Mesothelial cell of epicardium (in vitro differentiated cells): Measurements from ENCODE around the gene RBFOX1. TPM values are rescaled to one million over a fixed set of nuclear protein-coding genes. Genes with fewer than 3 reads are reported as not detected.

Experiments
- DNase-seq, 2 experiments: peaks; one replicate each; pipeline ENCODE4 v3.0.0; 2021; ENCODE audit warnings: low spot score in 2 of 2; ENCODE audit not compliant: unreplicated experiment in 2 of 2
- H3K27ac Mint-ChIP-seq: 2 replicates; pipeline ENCODE4 v1.8.0; 2021; ENCODE audit warnings: mixed read lengths
- H3K27me3 Mint-ChIP-seq: 2 replicates; pipeline ENCODE4 v1.8.0; 2021; ENCODE audit warnings: low read depth, mixed read lengths
- H3K36me3 Mint-ChIP-seq: 2 replicates; pipeline ENCODE4 v1.8.0; 2021; ENCODE audit warnings: mixed read lengths
- H3K4me1 Mint-ChIP-seq: 2 replicates; pipeline ENCODE4 v1.8.0; 2021; ENCODE audit warnings: mixed read lengths
- H3K4me3 Mint-ChIP-seq: 2 replicates; pipeline ENCODE4 v1.8.0; 2021; ENCODE audit warnings: mild to moderate bottlenecking, moderate library complexity, mixed read lengths
- H3K9me3 Mint-ChIP-seq: 2 replicates; pipeline ENCODE4 v1.8.0; 2021; ENCODE audit warnings: mixed read lengths
- CTCF ChIP-seq: fragments of 200-600 bp; sonication (generic); IDR thresholded peaks from one replicate; pipeline ENCODE4 v1.5.0; 2021; ENCODE audit warnings: antibody characterized with exemption; ENCODE audit not compliant: unreplicated experiment
- total RNA-seq: library from RNA; stranded (reverse); gene quantifications from 3 replicates; pipeline ENCODE4 v1.2.1, GENCODE V29; 2021

Gene RBFOX1
- total RNA-seq, 1 donor from 2014 or later, result 0.67 TPM

- Mint-ChIP-seq H3K27me3 (peaks cover 13% of the 10 kb centered on the region), H3K36me3 (no peaks in the 10 kb centered on the region), H3K27ac (no peak overlapping the region), H3K4me1 (no peaks in the 10 kb centered on the region), H3K4me3 (no peak overlapping the region), H3K9me3 (no peaks in the 10 kb centered on the region)
- TF ChIP-seq CTCF, result no peak
- DNase-seq, result no peak
These were observed 296.3 kb downstream of the RBFOX1 start for GRCh38 chr16:7628981-7629380.

GRCh38 chr16:7629571-7629970, 296.9 kb downstream of the RBFOX1 start:
- H3K27me3 Mint-ChIP-seq, result peaks cover 13% of the 10 kb centered on the region
- H3K27ac Mint-ChIP-seq, result no peak overlapping the region

GRCh38 chr16:7637446-7637845, 304.8 kb downstream of the RBFOX1 start:
- no peaks in the 10 kb centered on the region for H3K9me3 Mint-ChIP-seq
- H3K36me3 Mint-ChIP-seq, result no peaks in the 10 kb centered on the region

More at GRCh38 chr16:7629571-7629970, 296.9 kb downstream of the RBFOX1 start:
- H3K4me3 Mint-ChIP-seq, result no peak overlapping the region
- no peaks in the 10 kb centered on the region for H3K4me1 Mint-ChIP-seq
- TF ChIP-seq CTCF, result no peak
- no peaks in the 10 kb centered on the region for H3K9me3 Mint-ChIP-seq
- H3K36me3 Mint-ChIP-seq, result no peaks in the 10 kb centered on the region
- DNase-seq, result no peak

GRCh38 chr16:7638306-7638705, 305.7 kb downstream of the RBFOX1 start:
- Mint-ChIP-seq H3K36me3 (no peaks in the 10 kb centered on the region), H3K4me1 (no peaks in the 10 kb centered on the region), H3K27me3 (peaks cover 5% of the 10 kb centered on the region), H3K4me3 (no peak overlapping the region), H3K9me3 (no peaks in the 10 kb centered on the region), H3K27ac (no peak overlapping the region)
- DNase-seq, result no peak
- no peak for TF ChIP-seq CTCF

More at GRCh38 chr16:7637446-7637845, 304.8 kb downstream of the RBFOX1 start:
- H3K27ac Mint-ChIP-seq, result no peak overlapping the region
- no peak for DNase-seq
- no peak for TF ChIP-seq CTCF
- peaks cover 5% of the 10 kb centered on the region for H3K27me3 Mint-ChIP-seq
- no peaks in the 10 kb centered on the region for H3K4me1 Mint-ChIP-seq
- H3K4me3 Mint-ChIP-seq, result no peak overlapping the region

GRCh38 chr16:7640334-7640733, 307.7 kb downstream of the RBFOX1 start:
- H3K36me3 Mint-ChIP-seq, result no peaks in the 10 kb centered on the region
- H3K9me3 Mint-ChIP-seq, result no peaks in the 10 kb centered on the region
- no peak overlapping the region for H3K4me3 Mint-ChIP-seq
- no peaks in the 10 kb centered on the region for H3K4me1 Mint-ChIP-seq
- no peak overlapping the region for H3K27ac Mint-ChIP-seq
- TF ChIP-seq CTCF, result no peak
- H3K27me3 Mint-ChIP-seq, result peaks cover 8% of the 10 kb centered on the region
- no peak for DNase-seq

GRCh38 chr16:7644176-7644575, 311.5 kb downstream of the RBFOX1 start:
- Mint-ChIP-seq H3K4me1 (no peaks in the 10 kb centered on the region), H3K4me3 (no peak overlapping the region), H3K27me3 (peaks cover 15% of the 10 kb centered on the region), H3K36me3 (no peaks in the 10 kb centered on the region), H3K9me3 (no peaks in the 10 kb centered on the region), H3K27ac (no peak overlapping the region)
- no peak for DNase-seq
- no peak for TF ChIP-seq CTCF
